IMR-90 (cell line): ENCODE measurements around the gene MPC1. TPM values are rescaled to one million over a fixed set of nuclear protein-coding genes. Genes with fewer than 3 reads are reported as not detected.

Experiments
- ATAC-seq: fragments of 200-7000 bp; cut with Tn5 transposase; 2 replicates; pipeline ENCODE4 v1.9.1; 2020; ENCODE audit warnings: low read depth, mild to moderate bottlenecking, moderate library complexity
- BruUV-seq: library from RNA; stranded (reverse); fragments of 400-500 nt; replicated peaks from 2 replicates; lab custom pipeline; 2021; lab: Mats Ljungman, UMichigan
- CTCF ChIA-PET: fragments of 300-600 bp; formaldehyde crosslinking; extraction: SDS; loops from one replicate; lab custom pipeline; 2021; ENCODE audit warnings: antibody characterized with exemption; lab: Yijun Ruan, JAX
- POLR2A ChIA-PET: fragments of 300-600 bp; sonication (Branson Sonifier 250); formaldehyde crosslinking; loops from one replicate; lab custom pipeline; 2022; ENCODE audit warnings: antibody characterized with exemption; ENCODE audit not compliant: unreplicated experiment; lab: Charles Lee
- DNase-seq: peaks from one replicate; pipeline ENCODE4 v3.0.0; 2013
- H2AFZ ChIP-seq: replicated peaks from 2 replicates; pipeline ENCODE3; 2013; ENCODE audit warnings: low read length, mild to moderate bottlenecking; ENCODE audit not compliant: poor library complexity
- H2AK5ac ChIP-seq: 2 replicates; pipeline ENCODE4 v1.6.1; 2013; ENCODE audit warnings: low read depth, low read length, inconsistent platforms
- H2AK9ac ChIP-seq: replicated peaks from 2 replicates; pipeline ENCODE3; 2013; ENCODE audit warnings: mild to moderate bottlenecking, low read depth, low read length, moderate library complexity; ENCODE audit not compliant: poor library complexity
- H2BK120ac ChIP-seq: 2 replicates; pipeline ENCODE4 v1.6.1; 2013; ENCODE audit warnings: low read depth, low read length, inconsistent platforms
- H2BK15ac ChIP-seq: 3 replicates; pipeline ENCODE4 v1.6.1; 2013; ENCODE audit warnings: low read depth, low read length, inconsistent platforms
- H2BK20ac ChIP-seq: 2 replicates; pipeline ENCODE4 v1.6.1; 2013; ENCODE audit warnings: low read depth, mild to moderate bottlenecking, inconsistent platforms, low read length, moderate library complexity
- H2BK5ac ChIP-seq: 2 replicates; pipeline ENCODE4 v1.6.1; 2013; ENCODE audit warnings: mild to moderate bottlenecking, low read depth, low read length, inconsistent platforms; ENCODE audit not compliant: poor library complexity, severe bottlenecking
- H3K14ac ChIP-seq: replicated peaks from 2 replicates; pipeline ENCODE4 v1.6.1; 2013; ENCODE audit warnings: low read depth, low read length, inconsistent platforms
- H3K18ac ChIP-seq: 2 replicates; pipeline ENCODE4 v1.6.1; 2013; ENCODE audit warnings: low read depth, low read length, control low read depth
- H3K23ac ChIP-seq: 2 replicates; pipeline ENCODE4 v1.6.1; 2013; ENCODE audit warnings: low read depth, low read length, inconsistent platforms
- H3K27ac ChIP-seq: 2 replicates; pipeline ENCODE4 v1.5.1; 2013; ENCODE audit warnings: mild to moderate bottlenecking, control low read depth, low read length; ENCODE audit not compliant: insufficient read depth
- H3K27me3 ChIP-seq: 2 replicates; pipeline ENCODE4 v1.6.1; 2013; ENCODE audit warnings: low read length; ENCODE audit not compliant: control insufficient read depth, insufficient read depth
- H3K36me3 ChIP-seq: 2 replicates; pipeline ENCODE4 v1.6.1; 2013; ENCODE audit warnings: low read length, mixed read lengths; ENCODE audit not compliant: control insufficient read depth, insufficient read depth
- H3K4ac ChIP-seq: 2 replicates; pipeline ENCODE4 v1.6.1; 2013; ENCODE audit warnings: low read depth, low read length, inconsistent platforms
- H3K4me1 ChIP-seq: 2 replicates; pipeline ENCODE4 v1.6.1; 2013; ENCODE audit warnings: low read length, mixed read lengths; ENCODE audit not compliant: control insufficient read depth, insufficient read depth
- H3K4me2 ChIP-seq: 2 replicates; pipeline ENCODE4 v1.6.1; 2013; ENCODE audit warnings: low read depth, mild to moderate bottlenecking, control low read depth, low read length, moderate library complexity
- H3K4me3 ChIP-seq: 2 replicates; pipeline ENCODE4 v1.5.1; 2013; ENCODE audit warnings: low read depth, mild to moderate bottlenecking, control low read depth, low read length, moderate library complexity; ENCODE audit not compliant: insufficient read depth
- H3K56ac ChIP-seq: 2 replicates; pipeline ENCODE4 v1.6.1; 2013; ENCODE audit warnings: low read length, inconsistent platforms; ENCODE audit not compliant: insufficient read depth; ENCODE audit errors: extremely low read depth
- H3K79me1 ChIP-seq, 2 experiments: 2 replicates each; pipeline ENCODE4 v1.6.1; 2013; ENCODE audit warnings: low read length in 2 of 2, inconsistent platforms in 1 of 2, low read depth in 1 of 2
- H3K9ac ChIP-seq: 2 replicates; pipeline ENCODE4 v1.6.1; 2013; ENCODE audit warnings: low read depth, low read length, control low read depth
- H3K9me1 ChIP-seq: 2 replicates; pipeline ENCODE4 v1.6.1; 2013; ENCODE audit warnings: low read length, inconsistent platforms; ENCODE audit not compliant: insufficient read depth
- H3K9me3 ChIP-seq: 2 replicates; pipeline ENCODE4 v1.6.1; 2013; ENCODE audit warnings: low read length; ENCODE audit not compliant: control insufficient read depth, insufficient read depth
- H4K20me1 ChIP-seq: 2 replicates; pipeline ENCODE4 v1.6.1; 2013; ENCODE audit warnings: low read length, inconsistent platforms; ENCODE audit not compliant: insufficient read depth
- H4K5ac ChIP-seq: 2 replicates; pipeline ENCODE4 v1.6.1; 2013; ENCODE audit warnings: mild to moderate bottlenecking, low read depth, low read length, control low read depth
- H4K8ac ChIP-seq, 2 experiments: 2 replicates each; pipeline ENCODE4 v1.6.1; 2013; ENCODE audit warnings: low read depth in 2 of 2, low read length in 2 of 2, control low read depth in 1 of 2, inconsistent platforms in 1 of 2
- H4K91ac ChIP-seq: 2 replicates; pipeline ENCODE4 v1.6.1; 2013; ENCODE audit warnings: low read depth, low read length, inconsistent platforms; ENCODE audit not compliant: insufficient read depth
- CEBPB ChIP-seq: IDR thresholded peaks from 2 replicates; pipeline ENCODE4 v1.6.1; 2012; ENCODE audit warnings: low read depth, low read length, improper control_type of control experiment
- MAFK ChIP-seq: IDR thresholded peaks from 2 replicates; pipeline ENCODE4 v1.6.1; 2012; ENCODE audit warnings: low read depth, low read length, improper control_type of control experiment
- RFX5 ChIP-seq: IDR thresholded peaks from 2 replicates; pipeline ENCODE4 v1.8.0; 2012; ENCODE audit warnings: low read depth, mild to moderate bottlenecking, low read length, moderate library complexity
- SMC3 ChIP-seq: fragments of 150-350 bp; IDR thresholded peaks from 2 replicates; pipeline ENCODE4 v1.6.1; 2016; ENCODE audit warnings: low read depth, mild to moderate bottlenecking, antibody characterized with exemption, low read length, moderate library complexity
- WGBS, 2 experiments: methylation state at CpG; one replicate each; pipeline versions ENCODE4 v1.1.5 to v1.1.7; 2013; ENCODE audit warnings: missing lambda C conversion rate in 2 of 2; ENCODE audit not compliant: insufficient read length in 1 of 2; ENCODE audit errors: extremely low coverage in 2 of 2; 5-methylcytosine and 5-hydroxymethylcytosine counted together
- dilution Hi-C: fragments of 300-500 bp; cut with HindIII; formaldehyde crosslinking; loops from one replicate; pipeline ENCODE4 v1.14.3; 2018; ENCODE audit warnings: low sequenced_read_pairs; ENCODE audit not compliant: unreplicated experiment
- in situ Hi-C: fragments of 300-500 bp; cut with MboI; formaldehyde crosslinking; loops from 3 replicates; pipeline ENCODE4 v1.14.3; 2019; ENCODE audit warnings: low sequenced_read_pairs, inconsistent platforms, mixed read lengths
- intact Hi-C: fragments of 100-400 bp; cut with micrococcal nuclease; formaldehyde crosslinking; loops from 2 replicates; pipeline ENCODE4 v1.10.0; 2022
- polyA plus RNA-seq, 3 experiments: library from polyadenylated mRNA; depleted of rRNA; stranded (reverse); fragments of >200 nt; gene quantifications; 2 replicates each; pipeline ENCODE4 v1.2.3, GENCODE V29; 2012; ENCODE audit warnings: low replicate concordance in 1 of 3
- total RNA-seq: library from RNA; depleted of rRNA; stranded (reverse); fragments of >200 nt; gene quantifications from 2 replicates; pipeline ENCODE4 v1.2.3, GENCODE V29; 2012
- TF ChIP-seq, protein P1 (sequence below): conservative IDR thresholded peaks from 2 replicates; pipeline ENCODE4 v1.5.1; 2012; ENCODE audit warnings: mild to moderate bottlenecking, low read depth, low read length, improper control_type of control experiment

Gene MPC1
- total and polyA plus RNA-seq, 2 of the 4 experiments (the other 2 are of a cell fraction): 10.9 to 12.0 TPM

- no peaks in the 10 kb centered on the region for H3K9me3 ChIP-seq
- CTCF ChIA-PET: no interaction called here
- no TSS peak for BruUV-seq
Observed at GRCh38 chr6:166338854-166339253, 43.9 kb downstream of the MPC1 start.

More at GRCh38 chr6:166338854-166339253, 43.9 kb downstream of the MPC1 start:
- H3K4me1 ChIP-seq: no peaks in the 10 kb centered on the region; the same call in 1 of the 2 replicates
- H3K36me3 ChIP-seq: peaks cover 22% of the 10 kb centered on the region
- H3K4ac ChIP-seq: no peak overlapping the region
- peaks cover 22 to 81% of the 10 kb centered on the region in 2 experiments for H3K79me1 ChIP-seq
- peaks cover 12% of the 10 kb centered on the region for H3K9me1 ChIP-seq
- H3K4me3 ChIP-seq: no peak overlapping the region
- no peak overlapping the region for H4K8ac ChIP-seq
- no peak overlapping the region for H4K91ac ChIP-seq
- H4K20me1 ChIP-seq: peaks cover 65% of the 10 kb centered on the region
- intact Hi-C loops: no loop called here
- POLR2A ChIA-PET: no interaction called here
- no peak overlapping the region for H2BK5ac ChIP-seq
- H2AK5ac ChIP-seq: no peak overlapping the region
- H3K4me2 ChIP-seq: no peak overlapping the region
- H2BK20ac ChIP-seq: no peak overlapping the region
- ATAC-seq (no peak), DNase-seq (no peak)
- no peak overlapping the region for H4K5ac ChIP-seq
- no peak overlapping the region for H3K56ac ChIP-seq
- H2BK120ac ChIP-seq: no peak overlapping the region
- H2AFZ ChIP-seq: no peak overlapping the region
- H3K18ac ChIP-seq: no peak overlapping the region
- H3K9ac ChIP-seq: no peak overlapping the region
- TF ChIP-seq RFX5 (no peak), CEBPB (no peak), MAFK (no peak), SMC3 (no peak)
- TF ChIP-seq, protein P1, sequence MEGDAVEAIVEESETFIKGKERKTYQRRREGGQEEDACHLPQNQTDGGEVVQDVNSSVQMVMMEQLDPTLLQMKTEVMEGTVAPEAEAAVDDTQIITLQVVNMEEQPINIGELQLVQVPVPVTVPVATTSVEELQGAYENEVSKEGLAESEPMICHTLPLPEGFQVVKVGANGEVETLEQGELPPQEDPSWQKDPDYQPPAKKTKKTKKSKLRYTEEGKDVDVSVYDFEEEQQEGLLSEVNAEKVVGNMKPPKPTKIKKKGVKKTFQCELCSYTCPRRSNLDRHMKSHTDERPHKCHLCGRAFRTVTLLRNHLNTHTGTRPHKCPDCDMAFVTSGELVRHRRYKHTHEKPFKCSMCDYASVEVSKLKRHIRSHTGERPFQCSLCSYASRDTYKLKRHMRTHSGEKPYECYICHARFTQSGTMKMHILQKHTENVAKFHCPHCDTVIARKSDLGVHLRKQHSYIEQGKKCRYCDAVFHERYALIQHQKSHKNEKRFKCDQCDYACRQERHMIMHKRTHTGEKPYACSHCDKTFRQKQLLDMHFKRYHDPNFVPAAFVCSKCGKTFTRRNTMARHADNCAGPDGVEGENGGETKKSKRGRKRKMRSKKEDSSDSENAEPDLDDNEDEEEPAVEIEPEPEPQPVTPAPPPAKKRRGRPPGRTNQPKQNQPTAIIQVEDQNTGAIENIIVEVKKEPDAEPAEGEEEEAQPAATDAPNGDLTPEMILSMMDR: no peak
- WGBS, 2 experiments: 97% methylated on average over 6 of the region's 9 CpGs; no CpG with 5 or more reads in 1 of the 2 experiments
- H3K23ac ChIP-seq: no peak overlapping the region
- H2BK15ac ChIP-seq: no peak overlapping the region
- in situ Hi-C loops: no loop called here
- H3K27ac ChIP-seq: no peak overlapping the region
- no peaks in the 10 kb centered on the region for H3K27me3 ChIP-seq
- no peak overlapping the region for H3K14ac ChIP-seq
- H2AK9ac ChIP-seq: peak overlapping the region; percentile 45
- dilution Hi-C loops: no loop called here
